ENCODE results near the gene NUDT7.

Gene NUDT7

GRCh38 chr16:77788181-77789084 is 66.1 kb downstream of the NUDT7 start, which contains the start of gene VAT1L:
TSS of gene VAT1L (plus strand) at chr16:77788564. CDS start at chr16:77788683, 119 bp downstream.
- H3K27ac ChIP-seq (replicated peaks): no peak within 1 kb of the TSS
- peaks cover 32% of the 10 kb centered on the region for H3K27me3 ChIP-seq (ENCODE audit: insufficient read depth, poor library complexity, severe bottlenecking)
- peak within 1 kb of the TSS; percentile 61 for H3K4me3 ChIP-seq (replicated peaks; ENCODE audit: insufficient read depth, low read length)
- TF ChIP-seq, protein P1, sequence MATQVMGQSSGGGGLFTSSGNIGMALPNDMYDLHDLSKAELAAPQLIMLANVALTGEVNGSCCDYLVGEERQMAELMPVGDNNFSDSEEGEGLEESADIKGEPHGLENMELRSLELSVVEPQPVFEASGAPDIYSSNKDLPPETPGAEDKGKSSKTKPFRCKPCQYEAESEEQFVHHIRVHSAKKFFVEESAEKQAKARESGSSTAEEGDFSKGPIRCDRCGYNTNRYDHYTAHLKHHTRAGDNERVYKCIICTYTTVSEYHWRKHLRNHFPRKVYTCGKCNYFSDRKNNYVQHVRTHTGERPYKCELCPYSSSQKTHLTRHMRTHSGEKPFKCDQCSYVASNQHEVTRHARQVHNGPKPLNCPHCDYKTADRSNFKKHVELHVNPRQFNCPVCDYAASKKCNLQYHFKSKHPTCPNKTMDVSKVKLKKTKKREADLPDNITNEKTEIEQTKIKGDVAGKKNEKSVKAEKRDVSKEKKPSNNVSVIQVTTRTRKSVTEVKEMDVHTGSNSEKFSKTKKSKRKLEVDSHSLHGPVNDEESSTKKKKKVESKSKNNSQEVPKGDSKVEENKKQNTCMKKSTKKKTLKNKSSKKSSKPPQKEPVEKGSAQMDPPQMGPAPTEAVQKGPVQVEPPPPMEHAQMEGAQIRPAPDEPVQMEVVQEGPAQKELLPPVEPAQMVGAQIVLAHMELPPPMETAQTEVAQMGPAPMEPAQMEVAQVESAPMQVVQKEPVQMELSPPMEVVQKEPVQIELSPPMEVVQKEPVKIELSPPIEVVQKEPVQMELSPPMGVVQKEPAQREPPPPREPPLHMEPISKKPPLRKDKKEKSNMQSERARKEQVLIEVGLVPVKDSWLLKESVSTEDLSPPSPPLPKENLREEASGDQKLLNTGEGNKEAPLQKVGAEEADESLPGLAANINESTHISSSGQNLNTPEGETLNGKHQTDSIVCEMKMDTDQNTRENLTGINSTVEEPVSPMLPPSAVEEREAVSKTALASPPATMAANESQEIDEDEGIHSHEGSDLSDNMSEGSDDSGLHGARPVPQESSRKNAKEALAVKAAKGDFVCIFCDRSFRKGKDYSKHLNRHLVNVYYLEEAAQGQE (IDR thresholded peaks at IDR 0.05; ENCODE audit: insufficient replicate concordance, low read depth): no peak
- no peak for TF ChIP-seq SPI1 (IDR thresholded peaks at IDR 0.05; ENCODE audit: borderline replicate concordance, low read depth)
- TF ChIP-seq POLR2AphosphoS5 (IDR thresholded peaks at IDR 0.05; ENCODE audit: low read depth): no peak
- TF ChIP-seq GABPA (IDR thresholded peaks at IDR 0.05; ENCODE audit: low read depth): no peak
- TF ChIP-seq, protein P2, sequence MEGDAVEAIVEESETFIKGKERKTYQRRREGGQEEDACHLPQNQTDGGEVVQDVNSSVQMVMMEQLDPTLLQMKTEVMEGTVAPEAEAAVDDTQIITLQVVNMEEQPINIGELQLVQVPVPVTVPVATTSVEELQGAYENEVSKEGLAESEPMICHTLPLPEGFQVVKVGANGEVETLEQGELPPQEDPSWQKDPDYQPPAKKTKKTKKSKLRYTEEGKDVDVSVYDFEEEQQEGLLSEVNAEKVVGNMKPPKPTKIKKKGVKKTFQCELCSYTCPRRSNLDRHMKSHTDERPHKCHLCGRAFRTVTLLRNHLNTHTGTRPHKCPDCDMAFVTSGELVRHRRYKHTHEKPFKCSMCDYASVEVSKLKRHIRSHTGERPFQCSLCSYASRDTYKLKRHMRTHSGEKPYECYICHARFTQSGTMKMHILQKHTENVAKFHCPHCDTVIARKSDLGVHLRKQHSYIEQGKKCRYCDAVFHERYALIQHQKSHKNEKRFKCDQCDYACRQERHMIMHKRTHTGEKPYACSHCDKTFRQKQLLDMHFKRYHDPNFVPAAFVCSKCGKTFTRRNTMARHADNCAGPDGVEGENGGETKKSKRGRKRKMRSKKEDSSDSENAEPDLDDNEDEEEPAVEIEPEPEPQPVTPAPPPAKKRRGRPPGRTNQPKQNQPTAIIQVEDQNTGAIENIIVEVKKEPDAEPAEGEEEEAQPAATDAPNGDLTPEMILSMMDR (IDR thresholded peaks at IDR 0.05; ENCODE audit: insufficient read depth, low read length): no peak
- peak; percentile 15 for DNase-seq (ENCODE audit: low read depth in 1 of 2, low spot score in 1 of 2)

GRCh38 chr16:77789085-77790008 is 67.0 kb downstream of the NUDT7 start:
- TF ChIP-seq, protein P1 (IDR thresholded peaks at IDR 0.05; ENCODE audit: insufficient replicate concordance, low read depth): no peak
- TF ChIP-seq SPI1 (IDR thresholded peaks at IDR 0.05; ENCODE audit: borderline replicate concordance, low read depth) (no peak), POLR2AphosphoS5 (IDR thresholded peaks at IDR 0.05; ENCODE audit: low read depth) (no peak), GABPA (IDR thresholded peaks at IDR 0.05; ENCODE audit: low read depth) (no peak)
- TF ChIP-seq, protein P2 (IDR thresholded peaks at IDR 0.05; ENCODE audit: insufficient read depth, low read length): no peak
- DNase-seq (ENCODE audit: low read depth in 1 of 2, low spot score in 1 of 2): no peak
- Histone ChIP-seq H3K27me3 (ENCODE audit: insufficient read depth, poor library complexity, severe bottlenecking) (peaks cover 32% of the 10 kb centered on the region), H3K27ac (replicated peaks) (no peak overlapping the region), H3K4me3 (replicated peaks; ENCODE audit: insufficient read depth, low read length) (peak overlapping the region; percentile 61)

GRCh38 chr16:77790009-77790372 is 67.7 kb downstream of the NUDT7 start:
- Histone ChIP-seq H3K27ac (replicated peaks) (no peak overlapping the region), H3K4me3 (replicated peaks; ENCODE audit: insufficient read depth, low read length) (no peak overlapping the region), H3K27me3 (ENCODE audit: insufficient read depth, poor library complexity, severe bottlenecking) (peaks cover 32% of the 10 kb centered on the region)
- TF ChIP-seq, protein P1 (IDR thresholded peaks at IDR 0.05; ENCODE audit: insufficient replicate concordance, low read depth): no peak
- TF ChIP-seq SPI1 (IDR thresholded peaks at IDR 0.05; ENCODE audit: borderline replicate concordance, low read depth): no peak
- TF ChIP-seq, protein P2 (IDR thresholded peaks at IDR 0.05; ENCODE audit: insufficient read depth, low read length): no peak
- no peak for TF ChIP-seq POLR2AphosphoS5 (IDR thresholded peaks at IDR 0.05; ENCODE audit: low read depth)
- no peak for TF ChIP-seq GABPA (IDR thresholded peaks at IDR 0.05; ENCODE audit: low read depth)
- no peak for DNase-seq (ENCODE audit: low read depth in 1 of 2, low spot score in 1 of 2)
